Fibroblast of mammary gland (primary cell): ENCODE data around the gene ZNF846.
"Not testable (repeated sequence)": the region's sequence is repeated elsewhere in the genome, so short reads cannot be mapped to it uniquely, and the experiment has no call there.

ENCODE experiments used
- DNase-seq: peaks from one replicate; pipeline ENCODE4 v3.0.0-alpha.2; 2010; ENCODE audit warnings: low read depth
- H3K4me3 ChIP-seq: 2 replicates; pipeline ENCODE4 v1.5.1; 2011; ENCODE audit warnings: low read depth, mild to moderate bottlenecking, low read length, moderate library complexity; ENCODE audit not compliant: control insufficient read depth
- CTCF ChIP-seq: conservative IDR thresholded peaks from 2 replicates; pipeline ENCODE4 v1.5.1; 2011; ENCODE audit warnings: low read depth, low read length, inconsistent platforms; ENCODE audit not compliant: control insufficient read depth, insufficient read depth

The ZNF846 gene

GRCh38 chr19:9729162-9729561 lies 39.4 kb downstream of the ZNF846 start:
- DNase-seq = no peak

DNA sequence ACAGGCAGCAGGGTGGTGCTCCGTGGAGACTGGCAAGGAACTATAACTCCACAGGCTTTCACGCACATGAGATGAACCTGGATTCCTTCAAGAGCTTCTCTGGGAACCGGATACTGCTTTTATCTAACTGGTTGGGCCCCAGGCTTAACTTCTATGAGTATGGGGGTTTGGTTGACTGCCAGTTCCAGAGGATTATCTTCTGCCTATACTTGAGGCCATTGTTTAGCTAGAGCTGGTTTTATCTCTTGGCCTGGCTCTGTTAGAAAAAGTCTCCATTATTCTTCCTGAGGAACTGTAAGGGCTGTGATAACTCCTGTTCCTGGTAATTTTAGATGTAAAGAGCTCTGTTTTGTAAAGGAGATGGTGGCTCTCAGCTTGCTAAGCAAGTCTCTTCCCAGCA lies 40.9 kb downstream of the ZNF846 start:
- DNase-seq = no peak
- no peak for TF ChIP-seq CTCF
- H3K4me3 ChIP-seq = no peak overlapping the region

More at GRCh38 chr19:9729162-9729561, 39.4 kb downstream of the ZNF846 start:
- no peak for TF ChIP-seq CTCF
- H3K4me3 ChIP-seq = no peak overlapping the region

- not testable (repeated sequence) for DNase-seq, H3K4me3 ChIP-seq
These were observed 42.9 kb downstream of the ZNF846 start for GRCh38 chr19:9725508-9726201.

- H3K4me3 ChIP-seq = no peak overlapping the region
- no peak for DNase-seq
- no peak for TF ChIP-seq CTCF
These were observed 44.4 kb downstream of the ZNF846 start for GRCh38 chr19:9724157-9724556.

DNA sequence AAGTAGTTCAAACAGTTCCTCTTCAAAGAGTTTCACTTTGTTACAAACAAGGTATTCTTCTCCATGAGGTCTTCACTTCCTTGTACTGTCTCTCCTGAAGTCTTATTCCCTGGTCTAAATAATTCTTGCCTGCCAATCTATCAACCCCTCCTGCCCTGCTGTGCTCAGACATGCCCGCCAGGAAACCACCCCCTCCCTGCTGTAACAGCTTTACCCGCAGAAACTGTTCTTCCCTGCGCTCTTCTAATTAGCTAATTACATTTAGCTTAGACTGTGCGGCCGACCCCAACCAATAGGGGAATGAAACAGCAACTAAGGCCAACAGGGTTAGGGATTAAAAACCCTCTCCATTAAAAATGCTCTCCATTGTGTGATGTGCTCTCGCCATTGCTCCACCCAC lies 46.7 kb downstream of the ZNF846 start:
- H3K4me3 ChIP-seq = no peak overlapping the region
- no peak for DNase-seq
- no peak for TF ChIP-seq CTCF

DNA sequence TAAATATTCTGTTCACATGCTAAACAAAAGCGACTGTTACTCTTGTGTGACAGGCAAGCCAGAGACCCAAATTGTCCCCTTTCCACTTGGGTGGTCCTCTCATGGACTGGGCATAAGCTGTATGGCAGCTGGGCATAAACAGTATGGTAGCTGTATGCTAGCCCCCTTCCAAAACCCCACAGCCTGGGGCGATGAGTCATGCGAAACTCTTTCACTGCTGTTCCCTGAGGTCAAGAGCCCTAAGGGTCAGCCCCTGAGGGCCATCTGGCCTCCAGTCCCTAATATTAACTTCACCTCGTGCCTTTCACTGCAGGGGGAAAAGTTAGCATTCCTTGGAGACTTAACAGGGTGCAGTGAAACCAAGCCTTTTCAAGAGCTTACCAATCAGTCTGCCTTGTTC lies 48.0 kb downstream of the ZNF846 start:
- no peak overlapping the region for H3K4me3 ChIP-seq
- no peak for DNase-seq
- no peak for TF ChIP-seq CTCF

- TF ChIP-seq CTCF = no peak
- no peak overlapping the region for H3K4me3 ChIP-seq
These were observed 56.7 kb downstream of the ZNF846 start for GRCh38 chr19:9711815-9712214.

More at GRCh38 chr19:9711815-9712214, 56.7 kb downstream of the ZNF846 start:
- no peak for DNase-seq
